Glutamatergic neuron (in vitro differentiated cells): ENCODE results near the gene RAD51B. TPM values are rescaled to one million over a fixed set of nuclear protein-coding genes. Genes with fewer than 3 reads are reported as not detected.

Experiments
- DNase-seq: peaks from one replicate; pipeline ENCODE4 v3.0.0; 2022
- H3K27ac Mint-ChIP-seq: one replicate; pipeline ENCODE4 v1.8.0; 2020; ENCODE audit warnings: mild to moderate bottlenecking, mixed read lengths, inconsistent platforms; ENCODE audit not compliant: unreplicated experiment
- H3K27me3 Mint-ChIP-seq: one replicate; pipeline ENCODE4 v1.8.0; 2020; ENCODE audit warnings: mild to moderate bottlenecking, moderate library complexity, mixed read lengths, inconsistent platforms; ENCODE audit not compliant: unreplicated experiment
- H3K36me3 Mint-ChIP-seq: one replicate; pipeline ENCODE4 v1.8.0; 2020; ENCODE audit warnings: mild to moderate bottlenecking, mixed read lengths, inconsistent platforms; ENCODE audit not compliant: unreplicated experiment
- H3K4me1 Mint-ChIP-seq: one replicate; pipeline ENCODE4 v1.8.0; 2020; ENCODE audit warnings: mild to moderate bottlenecking, low read depth, mixed read lengths, inconsistent platforms; ENCODE audit not compliant: unreplicated experiment
- H3K4me3 Mint-ChIP-seq: one replicate; pipeline ENCODE4 v1.8.0; 2020; ENCODE audit warnings: mild to moderate bottlenecking, mixed read lengths, inconsistent platforms; ENCODE audit not compliant: unreplicated experiment
- H3K9me3 Mint-ChIP-seq: one replicate; pipeline ENCODE4 v1.8.0; 2020; ENCODE audit warnings: mild to moderate bottlenecking, moderate library complexity, mixed read lengths, inconsistent platforms; ENCODE audit not compliant: unreplicated experiment
- CTCF ChIP-seq: fragments of 200-600 bp; sonication (generic); IDR thresholded peaks from one replicate; pipeline ENCODE4 v1.5.0; 2021; ENCODE audit not compliant: partially characterized antibody, unreplicated experiment
- total RNA-seq: library from RNA; stranded (reverse); fragmentation: NEBNext Ultra II Directional; extraction: Animal tissue kit (Norgen Biotek cat#: 25700); gene quantifications from one replicate; pipeline ENCODE4 v1.2.1, GENCODE V29; 2021; ENCODE audit not compliant: unreplicated experiment

The RAD51B gene
- total RNA-seq, 1 donor from 2014 or later = 9.7 TPM

GRCh38 chr14:68261092-68261842 is 441.7 kb downstream of the RAD51B start:
- no peak for DNase-seq
- H3K27me3 Mint-ChIP-seq = no peaks in the 10 kb centered on the region
- H3K27ac Mint-ChIP-seq = no peak overlapping the region
- H3K4me1 Mint-ChIP-seq = no peaks in the 10 kb centered on the region
- no peaks in the 10 kb centered on the region for H3K36me3 Mint-ChIP-seq
- H3K4me3 Mint-ChIP-seq = no peak overlapping the region
- no peaks in the 10 kb centered on the region for H3K9me3 Mint-ChIP-seq
- TF ChIP-seq CTCF = no peak

GRCh38 chr14:68262567-68262966 is 443.0 kb downstream of the RAD51B start:
- H3K4me1 Mint-ChIP-seq = no peaks in the 10 kb centered on the region
- no peaks in the 10 kb centered on the region for H3K27me3 Mint-ChIP-seq
- no peak overlapping the region for H3K27ac Mint-ChIP-seq
- DNase-seq = no peak
- no peak overlapping the region for H3K4me3 Mint-ChIP-seq
- no peaks in the 10 kb centered on the region for H3K9me3 Mint-ChIP-seq
- H3K36me3 Mint-ChIP-seq = no peaks in the 10 kb centered on the region
- TF ChIP-seq CTCF = no peak

GRCh38 chr14:68263563-68264259 is 444.1 kb downstream of the RAD51B start:
- Mint-ChIP-seq H3K27ac (no peak overlapping the region), H3K9me3 (no peaks in the 10 kb centered on the region), H3K4me3 (no peak overlapping the region), H3K4me1 (no peaks in the 10 kb centered on the region), H3K27me3 (no peaks in the 10 kb centered on the region), H3K36me3 (no peaks in the 10 kb centered on the region)
- DNase-seq = no peak
- TF ChIP-seq CTCF = no peak

GRCh38 chr14:68264260-68264569 is 444.6 kb downstream of the RAD51B start:
- no peak for TF ChIP-seq CTCF
- no peaks in the 10 kb centered on the region for H3K27me3 Mint-ChIP-seq
- no peak for DNase-seq
- H3K27ac Mint-ChIP-seq = no peak overlapping the region
- H3K36me3 Mint-ChIP-seq = no peaks in the 10 kb centered on the region
- H3K4me1 Mint-ChIP-seq = no peaks in the 10 kb centered on the region
- no peaks in the 10 kb centered on the region for H3K9me3 Mint-ChIP-seq
- no peak overlapping the region for H3K4me3 Mint-ChIP-seq

GRCh38 chr14:68266998-68267397 is 447.4 kb downstream of the RAD51B start:
- Mint-ChIP-seq H3K4me3 (no peak overlapping the region), H3K4me1 (no peaks in the 10 kb centered on the region), H3K9me3 (no peaks in the 10 kb centered on the region), H3K27me3 (no peaks in the 10 kb centered on the region), H3K36me3 (no peaks in the 10 kb centered on the region), H3K27ac (no peak overlapping the region)
- TF ChIP-seq CTCF = no peak
- no peak for DNase-seq
